Large intestine (tissue), 3 donors: ENCODE measurements around the gene VILL. TPM values are rescaled to one million over a fixed set of nuclear protein-coding genes. Genes with fewer than 3 reads are reported as not detected.
"Not testable (repeated sequence)": the region's sequence is repeated elsewhere in the genome, so short reads cannot be mapped to it uniquely, and the experiment has no call there.

Experiments
- DNase-seq, 2 donors: peaks; one replicate each; pipeline versions ENCODE4 v3.0.0 to v3.0.0-alpha.2; 2013
- H3K27ac ChIP-seq: one replicate; pipeline ENCODE4 v1.5.1; 2013; ENCODE audit warnings: low read length
- H3K27me3 ChIP-seq: 2 replicates; pipeline ENCODE4 v1.6.1; 2013; ENCODE audit warnings: low read length; ENCODE audit not compliant: control insufficient read depth, insufficient read depth
- H3K36me3 ChIP-seq: 2 replicates; pipeline ENCODE4 v1.6.1; 2013; ENCODE audit warnings: low read length; ENCODE audit not compliant: control insufficient read depth, insufficient read depth
- H3K4me1 ChIP-seq: one replicate; pipeline ENCODE4 v1.6.1; 2013; ENCODE audit warnings: low read length; ENCODE audit not compliant: control insufficient read depth, insufficient read depth
- H3K4me3 ChIP-seq: one replicate; pipeline ENCODE4 v1.5.1; 2013; ENCODE audit warnings: low read length
- H3K9me3 ChIP-seq: one replicate; pipeline ENCODE4 v1.6.1; 2013; ENCODE audit warnings: mild to moderate bottlenecking, low read depth, low read length, moderate library complexity; ENCODE audit not compliant: control insufficient read depth
- WGBS: methylation state at CpG from one replicate; pipeline ENCODE4 v1.1.5; 2013; ENCODE audit warnings: low lambda C conversion rate; ENCODE audit not compliant: insufficient coverage; 5-methylcytosine and 5-hydroxymethylcytosine counted together
- polyA plus RNA-seq: library from polyadenylated mRNA; unstranded; fragments of 120-200 nt; gene quantifications from one replicate; pipeline ENCODE4 v1.2.1, GENCODE V29; 2013

The VILL gene
- polyA plus RNA-seq, 1 donor, result 73.7 TPM

DNA sequence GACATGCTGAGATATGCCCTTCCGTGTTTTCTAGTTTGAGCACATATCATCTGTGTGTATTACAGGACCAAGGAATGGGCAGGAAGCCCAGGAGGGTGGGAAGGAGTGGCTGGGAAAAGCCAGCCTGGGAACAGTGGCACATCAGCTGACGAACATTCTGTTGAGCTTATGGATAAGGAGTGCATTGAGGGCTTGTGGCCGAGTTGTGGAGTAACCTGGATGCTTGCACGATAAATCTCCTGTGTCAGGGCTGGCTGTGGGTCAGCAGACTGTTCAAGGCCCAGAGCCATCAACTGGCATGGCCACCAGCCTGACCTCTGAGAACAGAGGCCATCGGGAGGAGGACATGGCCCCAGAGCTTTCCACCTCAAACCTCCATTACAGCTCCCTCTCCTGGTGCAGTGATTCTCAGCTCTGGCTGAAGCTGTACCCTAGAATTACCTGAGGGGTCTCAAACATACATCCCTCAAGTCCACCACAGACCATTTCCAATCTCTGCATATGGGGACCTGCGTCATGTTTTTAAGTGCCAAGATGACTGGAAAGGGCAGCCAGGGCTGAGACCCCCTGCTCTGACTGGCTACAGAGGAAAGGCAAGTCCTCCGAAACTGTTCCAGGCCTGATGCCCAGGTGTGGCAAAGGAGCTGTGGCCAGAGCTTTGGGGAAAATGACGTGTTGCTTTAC lies 4.8 kb upstream of the VILL start:
- DNase-seq, result peak in 1 of 2 donors; percentile 65
- Histone ChIP-seq H3K4me3 (no peak overlapping the region), H3K36me3 (peaks cover 7% of the 10 kb centered on the region), H3K4me1 (peaks cover 56% of the 10 kb centered on the region), H3K27ac (peak overlapping the region; percentile 99), H3K27me3 (no peaks in the 10 kb centered on the region), H3K9me3 (no peaks in the 10 kb centered on the region)
- WGBS, result no CpG with 5 or more reads among the region's 8 CpGs

DNA sequence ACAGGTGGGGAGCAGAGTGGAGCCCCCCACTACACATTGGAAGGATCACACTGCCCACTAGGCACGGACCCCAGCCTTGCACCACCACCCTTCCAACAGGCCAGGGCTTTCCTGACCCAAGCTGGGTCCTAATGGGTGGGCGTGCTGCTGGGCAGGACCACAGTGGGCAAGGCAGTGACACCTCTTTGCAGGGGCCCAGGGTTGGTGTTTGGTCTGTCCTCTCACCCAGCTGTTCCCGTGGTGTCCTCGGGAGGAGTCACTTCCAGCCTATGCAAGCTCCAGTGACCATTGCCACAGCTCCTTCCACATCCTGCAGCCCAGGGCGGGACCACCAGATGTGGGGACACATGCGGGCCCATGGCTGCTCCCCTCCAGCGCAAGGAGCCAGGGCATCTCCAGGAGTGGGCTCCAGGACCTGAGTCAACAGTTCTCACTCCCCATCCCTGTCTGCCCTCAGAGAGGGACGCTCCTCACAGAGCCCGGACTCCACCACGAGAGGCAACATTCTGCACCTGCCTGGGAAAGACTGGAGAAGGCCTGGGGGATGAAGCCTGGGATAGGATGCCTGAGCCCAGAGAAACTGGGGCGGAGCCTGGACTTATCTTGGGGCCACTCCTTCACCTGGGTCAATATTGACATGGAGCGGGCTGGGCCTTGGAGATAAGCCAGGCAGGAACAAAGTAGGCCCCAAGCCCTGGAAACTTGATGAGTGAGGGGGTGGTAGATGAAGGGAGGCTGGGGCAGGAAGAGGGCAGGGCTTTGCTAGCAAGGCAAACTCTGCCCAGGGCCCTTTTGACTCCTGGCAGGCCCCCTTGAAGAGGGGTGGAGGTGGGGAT lies 3.9 kb upstream of the VILL start:
- DNase-seq, result peak; percentile 97 to 99
- no CpG with 5 or more reads among the region's 12 CpGs for WGBS
- peaks cover 7% of the 10 kb centered on the region for H3K36me3 ChIP-seq
- H3K27ac ChIP-seq, result peak overlapping the region; percentile 99
- H3K9me3 ChIP-seq, result no peaks in the 10 kb centered on the region
- H3K4me1 ChIP-seq, result peaks cover 58% of the 10 kb centered on the region
- H3K27me3 ChIP-seq, result no peaks in the 10 kb centered on the region
- H3K4me3 ChIP-seq, result peak overlapping the region; percentile 23

DNA sequence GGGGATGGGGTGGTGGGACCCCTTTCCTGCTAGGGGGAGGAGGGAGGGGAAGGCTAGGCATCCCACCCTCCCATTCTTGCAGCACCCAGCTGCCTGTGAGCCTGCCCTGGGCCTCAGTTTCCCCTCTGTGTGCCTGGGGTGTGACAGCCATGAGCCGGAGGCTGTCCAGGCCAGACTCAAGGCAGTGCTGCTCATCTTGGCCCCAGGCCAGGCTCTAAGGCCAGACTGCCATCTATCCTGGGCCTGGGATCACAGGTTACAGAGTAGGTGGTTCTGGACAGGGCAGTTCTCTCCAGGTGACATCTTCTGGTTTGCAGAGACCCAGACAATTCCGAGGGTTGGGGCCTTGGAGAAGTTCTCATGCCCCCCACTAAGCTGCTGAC lies 3.3 kb upstream of the VILL start:
- peaks cover 63% of the 10 kb centered on the region for H3K4me1 ChIP-seq
- no peaks in the 10 kb centered on the region for H3K9me3 ChIP-seq
- no peak overlapping the region for H3K4me3 ChIP-seq
- no peaks in the 10 kb centered on the region for H3K27me3 ChIP-seq
- peak overlapping the region; percentile 99 for H3K27ac ChIP-seq
- peaks cover 2% of the 10 kb centered on the region for H3K36me3 ChIP-seq
- WGBS, result no CpG with 5 or more reads among the region's 2 CpGs
- peak in 1 of 2 donors; percentile 55 for DNase-seq

- Histone ChIP-seq H3K36me3 (peaks cover 1% of the 10 kb centered on the region), H3K4me3 (peak overlapping the region; percentile 36), H3K9me3 (no peaks in the 10 kb centered on the region), H3K27me3 (no peaks in the 10 kb centered on the region), H3K4me1 (peaks cover 63% of the 10 kb centered on the region), H3K27ac (peak overlapping the region; percentile 99)
- WGBS, result no CpG with 5 or more reads among the region's 7 CpGs
- peak; percentile 64 to 84 for DNase-seq
Observed at GRCh38 chr3:37987751-37988179, 2.8 kb upstream of the VILL start.

- WGBS, result 43% methylated on average over 1 of the region's 10 CpGs
- Histone ChIP-seq H3K27ac (peak overlapping the region; percentile 99), H3K4me3 (peak overlapping the region; percentile 36), H3K4me1 (peaks cover 68% of the 10 kb centered on the region)
- not testable (repeated sequence) for H3K36me3 ChIP-seq, H3K27me3 ChIP-seq, H3K9me3 ChIP-seq, DNase-seq
Observed at GRCh38 chr3:37988376-37988775, 2.2 kb upstream of the VILL start.

- Histone ChIP-seq H3K9me3 (no peaks in the 10 kb centered on the region), H3K36me3 (no peaks in the 10 kb centered on the region), H3K27ac (peak overlapping the region; percentile 99), H3K27me3 (no peaks in the 10 kb centered on the region), H3K4me3 (peak overlapping the region; percentile 36), H3K4me1 (peaks cover 75% of the 10 kb centered on the region)
- WGBS, result no CpG with 5 or more reads among the region's 15 CpGs
- peak in 1 of 2 donors; percentile 47 for DNase-seq
Observed at GRCh38 chr3:37988931-37989525, 1.6 kb upstream of the VILL start.

DNA sequence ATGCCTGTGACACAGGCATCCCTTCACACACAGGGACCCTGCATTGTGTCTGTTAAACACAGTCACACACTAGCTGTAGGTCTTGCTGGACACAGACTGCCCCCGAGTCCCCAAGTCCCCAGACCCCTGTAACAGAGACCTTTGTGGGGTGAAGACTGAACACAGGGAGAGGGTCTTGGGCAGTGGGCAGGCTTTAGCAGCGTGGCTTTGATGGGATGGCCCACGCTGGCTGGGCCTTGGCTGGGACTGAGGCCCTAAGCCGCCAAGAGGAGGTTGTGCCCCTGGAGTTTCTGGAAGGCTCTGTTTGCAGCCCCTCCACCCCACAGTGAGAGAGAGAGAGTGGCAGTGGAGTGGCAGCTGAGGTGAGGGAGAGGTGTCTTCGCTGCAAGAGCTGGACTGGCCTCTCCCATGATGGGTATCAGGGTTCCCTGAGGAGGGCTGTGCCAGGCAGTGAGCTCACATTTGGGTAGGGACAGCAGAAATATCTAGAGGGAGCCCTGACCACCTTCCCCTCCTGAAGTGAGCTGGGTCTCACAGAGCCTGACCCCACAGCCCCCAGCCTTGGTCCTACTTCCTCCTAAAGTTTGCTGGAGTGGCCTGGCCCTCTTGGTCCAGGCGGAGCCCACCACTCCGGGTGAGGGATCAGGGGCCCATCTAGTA lies 635 bp upstream of the VILL start:
- peak in 1 of 2 donors; percentile 28 for DNase-seq
- no peaks in the 10 kb centered on the region for H3K36me3 ChIP-seq
- no peaks in the 10 kb centered on the region for H3K9me3 ChIP-seq
- no peaks in the 10 kb centered on the region for H3K27me3 ChIP-seq
- H3K4me3 ChIP-seq, result peak overlapping the region; percentile 49
- peak overlapping the region; percentile 99 for H3K27ac ChIP-seq
- no CpG with 5 or more reads among the region's 7 CpGs for WGBS
- peaks cover 77% of the 10 kb centered on the region for H3K4me1 ChIP-seq

- peak in 1 of 2 donors; percentile 82 for DNase-seq
- Histone ChIP-seq H3K4me3 (peak overlapping the region; percentile 49), H3K27me3 (no peaks in the 10 kb centered on the region), H3K27ac (peak overlapping the region; percentile 99), H3K36me3 (peaks cover 8% of the 10 kb centered on the region), H3K9me3 (no peaks in the 10 kb centered on the region), H3K4me1 (peaks cover 77% of the 10 kb centered on the region)
- WGBS, result no CpG with 5 or more reads among the region's 6 CpGs
Observed at GRCh38 chr3:37991109-37991508, 523 bp downstream of the VILL start.

DNA sequence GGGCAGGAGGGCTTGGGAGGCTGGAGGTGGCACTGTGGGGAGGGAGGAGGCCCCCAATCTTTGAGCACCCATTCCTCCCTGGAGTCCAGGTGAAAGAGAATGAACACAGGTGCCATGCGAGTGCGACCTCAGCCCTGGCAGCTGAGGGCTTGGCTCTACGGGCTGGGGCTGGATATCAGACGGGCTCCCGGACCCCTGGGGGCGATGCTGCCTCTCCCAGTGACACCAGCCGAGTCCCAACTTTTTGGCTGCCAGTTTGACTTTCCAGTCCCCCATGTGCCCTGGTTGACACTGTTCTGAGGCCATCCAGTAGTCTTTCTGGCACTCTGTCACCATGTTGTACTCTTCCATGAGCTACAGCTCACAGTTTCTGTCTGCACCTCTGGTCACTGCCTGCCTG lies 1.2 kb downstream of the VILL start:
- peak overlapping the region; percentile 99 for H3K27ac ChIP-seq
- peak in 1 of 2 donors; percentile 45 for DNase-seq
- H3K27me3 ChIP-seq, result no peaks in the 10 kb centered on the region
- H3K4me1 ChIP-seq, result peaks cover 77% of the 10 kb centered on the region
- H3K9me3 ChIP-seq, result no peaks in the 10 kb centered on the region
- H3K36me3 ChIP-seq, result peaks cover 12% of the 10 kb centered on the region
- peak overlapping the region; percentile 49 for H3K4me3 ChIP-seq
- no CpG with 5 or more reads among the region's 7 CpGs for WGBS
